NCI-H446 (cell line): ENCODE results near the gene AGBL3.
"Not testable (repeated sequence)": the region's sequence is repeated elsewhere in the genome, so short reads cannot be mapped to it uniquely, and the experiment has no call there.

ENCODE experiments used
- DNase-seq, 2 experiments: peaks; one replicate each; lab custom pipeline; 2025; lab: John Stamatoyannopoulos, UW

AGBL3 gene

DNA sequence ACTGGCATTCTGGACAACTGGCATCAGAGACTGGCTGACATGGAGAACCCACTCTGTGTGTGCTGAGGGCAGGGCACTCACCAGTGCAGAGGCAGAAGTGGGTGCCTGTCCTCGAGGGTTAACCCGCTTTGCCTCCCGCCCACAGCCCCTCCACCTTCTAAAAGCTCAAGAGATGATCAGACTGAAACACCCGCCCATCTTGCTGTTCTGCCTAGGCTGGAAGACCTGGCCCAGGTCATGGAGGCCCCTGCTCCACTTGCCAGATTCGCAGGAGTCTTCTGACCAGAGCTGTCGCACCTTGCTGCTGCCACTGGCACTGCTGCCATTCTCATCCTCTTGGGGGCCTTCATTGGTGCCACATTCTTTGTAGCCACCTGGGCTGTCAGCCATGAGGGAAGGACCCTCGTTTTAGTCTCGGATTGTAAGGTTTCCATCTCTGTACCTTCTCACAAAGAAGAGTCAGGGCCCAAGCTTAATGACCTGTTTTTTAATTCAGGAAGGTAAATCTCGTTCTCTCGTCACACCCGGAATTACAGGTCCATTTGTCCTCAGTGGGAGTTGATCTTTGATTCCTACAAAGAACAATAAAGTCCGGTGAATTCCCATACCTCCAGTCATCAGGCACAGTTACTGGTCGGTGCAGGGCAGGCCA, 182.3 kb downstream of the AGBL3 start:
- DNase-seq: no peak

GRCh38 chr7:135169141-135169963, 183.0 kb downstream of the AGBL3 start:
- DNase-seq: no peak

DNA sequence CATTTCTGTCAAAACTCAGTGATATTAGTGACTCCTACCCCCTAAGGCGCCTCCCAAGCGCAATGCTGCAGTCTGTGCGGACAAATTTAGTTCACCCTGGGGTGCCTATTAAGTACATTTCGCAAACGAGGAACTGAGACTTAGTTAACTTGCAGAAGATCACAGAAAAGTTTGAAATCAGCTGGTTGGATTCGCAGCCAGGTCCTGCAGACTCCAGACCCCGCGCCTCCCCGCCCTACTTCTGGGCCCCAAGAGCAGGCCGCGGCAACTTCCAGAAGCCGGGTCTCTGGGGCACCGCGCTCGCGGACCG, 183.6 kb downstream of the AGBL3 start:
- DNase-seq: no peak

GRCh38 chr7:135170274-135170997, 184.1 kb downstream of the AGBL3 start, which contains the start of gene CYREN:
TSS of gene CYREN (minus strand) at chr7:135170707. CDS start at chr7:135168922, 1,785 bp downstream.
- peak; percentile 67 to 91 for DNase-seq

- DNase-seq: not testable (repeated sequence)
These were observed 184.7 kb downstream of the AGBL3 start for GRCh38 chr7:135170998-135171481.

GRCh38 chr7:135171581-135172291, 185.4 kb downstream of the AGBL3 start:
- not testable (repeated sequence) for DNase-seq

DNA sequence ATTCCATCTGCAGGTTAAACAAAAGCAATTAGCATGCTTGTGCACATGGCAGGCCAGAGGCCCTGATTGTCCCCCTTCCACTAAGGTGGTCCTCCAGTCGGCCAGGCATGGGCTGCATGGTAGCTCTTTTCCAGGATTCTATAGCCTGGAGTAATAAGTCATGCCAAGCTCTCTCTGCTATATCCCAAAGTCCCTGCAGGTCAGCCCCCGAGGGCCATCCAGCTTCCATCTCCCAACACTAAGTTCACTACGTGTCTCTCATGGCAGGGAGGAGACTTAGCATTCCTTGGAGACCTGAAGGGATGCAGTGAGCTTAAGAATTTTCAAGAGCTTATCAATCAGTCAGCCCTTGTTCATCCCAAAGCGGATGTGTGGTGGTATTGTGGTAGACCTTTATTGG, 187.6 kb downstream of the AGBL3 start:
- DNase-seq: not testable (repeated sequence)

DNA sequence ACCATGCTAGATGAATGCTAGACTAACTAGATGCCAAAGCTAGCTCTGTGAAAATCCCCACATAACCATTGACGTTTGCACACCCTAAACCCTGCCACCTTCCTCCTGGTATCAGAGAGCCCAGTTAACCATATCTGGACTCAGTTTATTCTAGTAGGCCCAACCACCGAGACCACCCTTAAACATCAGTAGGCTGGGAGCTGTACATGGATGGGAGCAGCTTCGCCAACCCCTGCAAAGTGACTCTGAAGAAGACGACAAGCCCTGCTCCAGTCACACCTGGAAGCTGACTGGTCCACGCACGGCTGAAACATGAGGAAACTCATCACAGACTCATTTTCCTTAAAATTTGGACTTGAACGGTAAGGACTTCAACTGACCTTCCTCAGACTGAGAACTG, 188.6 kb downstream of the AGBL3 start:
- no peak for DNase-seq

- DNase-seq: no peak
These were observed 189.6 kb downstream of the AGBL3 start for GRCh38 chr7:135175931-135176330.

DNA sequence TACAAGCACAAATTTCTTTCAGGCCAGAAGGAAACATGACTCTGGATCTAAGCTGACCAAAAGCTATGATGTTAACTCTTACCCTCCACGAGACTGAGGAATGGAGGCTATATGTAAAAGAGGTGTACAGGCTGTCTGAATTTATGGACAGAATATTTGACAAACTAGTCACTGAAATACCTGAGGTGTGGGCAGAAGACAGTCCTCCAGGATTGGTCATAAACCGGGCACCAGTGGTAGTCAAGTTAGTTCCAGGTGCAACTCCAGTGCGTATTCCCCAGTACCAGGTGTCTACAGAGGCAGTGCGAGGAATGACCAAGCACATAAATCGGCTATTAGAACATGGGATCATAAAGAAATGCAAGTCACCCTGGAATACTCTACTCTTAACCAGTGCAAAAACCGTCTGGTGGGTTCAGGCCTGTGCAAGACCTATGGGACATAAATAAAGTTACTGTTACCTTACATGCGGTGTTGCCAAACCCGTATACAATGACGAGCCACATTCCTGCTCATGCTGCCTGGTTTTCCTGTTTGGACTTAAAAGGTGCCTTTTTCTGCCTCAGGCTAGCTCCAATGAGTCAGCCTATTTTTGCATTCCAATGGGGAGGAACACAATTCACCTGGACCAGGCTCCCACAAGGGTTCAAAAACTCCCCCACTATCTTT, 190.9 kb downstream of the AGBL3 start:
- DNase-seq: no peak

- no peak for DNase-seq
These were observed 192.1 kb downstream of the AGBL3 start for GRCh38 chr7:135178364-135178763.

DNA sequence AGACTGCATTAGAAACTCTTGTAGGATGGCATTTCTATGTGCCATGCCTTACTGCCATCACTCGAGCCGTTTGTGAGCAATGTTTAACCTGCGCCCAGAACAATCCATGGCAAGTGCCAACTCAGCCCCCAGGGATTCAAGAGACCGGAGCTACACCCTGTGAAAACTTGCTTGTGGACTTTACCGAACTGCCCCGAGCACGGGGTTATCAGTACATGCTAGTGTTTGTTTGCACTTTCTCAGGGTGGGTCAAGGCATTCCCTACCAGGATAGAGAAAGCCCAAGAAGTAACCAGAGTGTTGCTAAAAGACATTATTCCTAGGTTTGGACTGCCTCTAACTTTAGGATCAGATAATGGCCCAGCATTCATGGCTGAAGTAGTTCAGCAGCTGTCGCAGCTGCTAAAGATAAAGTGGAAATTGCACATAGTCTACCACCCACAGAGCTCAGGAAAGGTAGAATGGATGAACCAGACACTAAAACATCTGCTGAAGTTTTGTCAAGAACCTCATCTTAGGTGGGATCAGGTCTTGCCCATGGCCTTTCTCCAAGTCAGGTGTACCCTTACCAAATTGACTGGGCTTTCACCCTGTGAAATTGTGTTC, 193.1 kb downstream of the AGBL3 start:
- DNase-seq: no peak

DNA sequence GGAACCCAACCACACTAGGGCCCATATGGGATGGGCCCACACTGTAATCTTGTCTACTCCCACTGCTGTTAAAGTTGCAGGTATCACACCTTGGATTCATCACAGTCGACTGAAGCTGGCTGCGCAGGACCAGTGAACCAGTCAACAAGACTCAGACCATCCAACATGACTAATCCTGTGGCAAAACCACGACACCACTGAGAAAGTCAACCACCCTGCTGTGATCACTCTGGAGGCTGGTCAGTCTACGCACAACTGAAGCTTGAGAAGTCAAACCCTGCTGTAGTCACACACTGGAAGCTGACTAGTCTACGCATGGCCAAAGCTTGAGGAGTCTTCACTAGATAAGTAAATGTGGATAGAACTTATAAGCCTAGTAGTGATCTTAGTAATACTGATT, 193.8 kb downstream of the AGBL3 start:
- no peak for DNase-seq

DNA sequence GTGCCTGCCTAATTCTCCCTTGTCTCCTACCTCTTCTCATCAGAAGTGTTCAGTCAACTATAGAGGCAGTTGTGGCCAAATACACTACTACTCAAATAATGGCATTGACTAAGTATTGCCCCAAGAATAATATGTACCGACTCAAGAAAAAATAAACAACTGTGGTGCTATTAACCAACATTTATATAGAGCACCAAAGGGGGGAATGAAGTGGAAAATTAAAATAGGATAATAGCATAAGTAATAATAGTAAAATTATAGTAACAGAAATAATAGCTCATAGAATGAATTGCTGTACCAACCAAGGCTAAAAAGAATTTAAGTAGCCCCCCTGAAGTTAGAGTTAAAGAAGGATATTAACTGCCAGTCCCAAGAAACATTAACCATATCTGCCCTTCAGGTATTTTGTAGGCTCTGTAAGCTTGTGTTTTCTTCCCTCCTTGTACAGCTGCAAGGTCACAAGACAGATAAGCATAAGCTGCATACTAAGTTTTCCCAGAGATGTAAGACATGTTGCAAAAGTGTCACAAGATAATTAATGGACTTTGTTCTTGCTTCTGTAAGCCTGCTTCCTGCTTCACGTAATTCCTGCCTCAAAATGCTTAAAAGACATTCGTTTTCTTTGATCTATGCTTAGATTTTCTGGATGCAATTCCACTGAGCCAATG, 195.1 kb downstream of the AGBL3 start:
- DNase-seq: no peak

GRCh38 chr7:135181929-135182678, 195.8 kb downstream of the AGBL3 start:
- DNase-seq: no peak

GRCh38 chr7:135183478-135183877, 197.2 kb downstream of the AGBL3 start:
- no peak for DNase-seq

GRCh38 chr7:135184254-135184841, 198.0 kb downstream of the AGBL3 start:
- DNase-seq: no peak
